CD14-positive monocyte (primary cell): Measurements from ENCODE around the gene TMEM37. TPM values are rescaled to one million over a fixed set of nuclear protein-coding genes. Genes with fewer than 3 reads are reported as not detected.

Experiments used
- DNase-seq, 3 donors: peaks; one replicate each; pipeline ENCODE4 v3.0.0-alpha.2; 2011 to 2022
- H2AFZ ChIP-seq: 2 replicates; pipeline ENCODE4 v1.6.0; 2012; ENCODE audit warnings: mild to moderate bottlenecking, low read depth, low read length, inconsistent platforms; ENCODE audit not compliant: insufficient read depth, poor library complexity, severe bottlenecking
- H3K27ac ChIP-seq, 2 donors: 1 replicate in 1 of 2; 2 replicates in 1 of 2; pipeline ENCODE4 v1.5.1; 2012 to 2013; ENCODE audit warnings: low read length in 2 of 2, control low read depth in 1 of 2, inconsistent platforms in 1 of 2, low read depth in 1 of 2, mild to moderate bottlenecking in 1 of 2
- H3K27me3 ChIP-seq, 2 donors: one replicate each; pipeline versions ENCODE4 v1.6.0 to v1.6.1; 2011 to 2013; ENCODE audit warnings: low read length in 2 of 2; ENCODE audit not compliant: control insufficient read depth in 2 of 2, insufficient read depth in 2 of 2
- H3K36me3 ChIP-seq, 2 donors: replicated peaks in 1 of 2; 1 replicate in 1 of 2; 2 replicates in 1 of 2; pipeline versions ENCODE4 v1.5.1 to v1.6.1; 2012 to 2013; ENCODE audit warnings: low read length in 2 of 2, control low read depth in 1 of 2, inconsistent platforms in 1 of 2, mild to moderate bottlenecking in 1 of 2; ENCODE audit not compliant: insufficient read depth in 2 of 2, control insufficient read depth in 1 of 2
- H3K4me1 ChIP-seq, 2 donors: 1 replicate in 1 of 2; 2 replicates in 1 of 2; pipeline versions ENCODE4 v1.5.1 to v1.6.1; 2012 to 2013; ENCODE audit warnings: low read length in 2 of 2, control low read depth in 1 of 2, inconsistent platforms in 1 of 2, mild to moderate bottlenecking in 1 of 2, moderate library complexity in 1 of 2; ENCODE audit not compliant: insufficient read depth in 2 of 2, control insufficient read depth in 1 of 2
- H3K4me2 ChIP-seq: replicated peaks from 2 replicates; pipeline ENCODE3; 2012; ENCODE audit warnings: low read length, moderate library complexity, mild to moderate bottlenecking; ENCODE audit not compliant: poor library complexity, severe bottlenecking; ENCODE audit errors: extremely low read depth
- H3K4me3 ChIP-seq, 3 experiments: fragments of 200-600 bp in 1 of 3; sonication (generic) in 1 of 3; replicated peaks in 1 of 3; 1 replicate in 2 of 3; 2 replicates in 1 of 3; pipeline ENCODE4 v1.5.1; 2011 to 2013; ENCODE audit warnings: low read length in 3 of 3, mild to moderate bottlenecking in 3 of 3, control low read depth in 2 of 3, low read depth in 2 of 3, inconsistent platforms in 1 of 3, moderate library complexity in 1 of 3
- H3K79me2 ChIP-seq: 2 replicates; pipeline ENCODE4 v1.6.0; 2012; ENCODE audit warnings: mild to moderate bottlenecking, control low read depth, inconsistent platforms, low read length, moderate library complexity; ENCODE audit not compliant: insufficient read depth
- H3K9ac ChIP-seq: 2 replicates; pipeline ENCODE4 v1.6.0; 2017; ENCODE audit warnings: low read length, mild to moderate bottlenecking; ENCODE audit not compliant: insufficient read depth, poor library complexity, severe bottlenecking
- H3K9me3 ChIP-seq, 2 donors: replicated peaks in 1 of 2; 1 replicate in 1 of 2; 2 replicates in 1 of 2; pipeline versions ENCODE4 v1.5.1 to v1.6.1; 2012 to 2013; ENCODE audit warnings: low read length in 2 of 2, control low read depth in 1 of 2; ENCODE audit not compliant: control insufficient read depth in 1 of 2, insufficient read depth in 1 of 2
- H4K20me1 ChIP-seq: 2 replicates; pipeline ENCODE4 v1.6.0; 2012; ENCODE audit warnings: mild to moderate bottlenecking, low read length, control low read depth, moderate library complexity; ENCODE audit not compliant: insufficient read depth
- H3K27ac Mint-ChIP-seq, 7 donors: one replicate each; pipeline ENCODE4 v1.8.0; 2020; ENCODE audit warnings: mild to moderate bottlenecking in 7 of 7, mixed read lengths in 7 of 7, moderate library complexity in 6 of 7, inconsistent platforms in 2 of 7
- H3K27me3 Mint-ChIP-seq, 3 donors: one replicate each; pipeline ENCODE4 v1.8.0; 2021 to 2022; ENCODE audit warnings: low read depth in 3 of 3, mild to moderate bottlenecking in 3 of 3, mixed read lengths in 3 of 3, moderate library complexity in 3 of 3, inconsistent platforms in 1 of 3
- H3K36me3 Mint-ChIP-seq, 2 donors: one replicate each; pipeline ENCODE4 v1.8.0; 2020; ENCODE audit warnings: mixed read lengths in 2 of 2, inconsistent platforms in 1 of 2, mild to moderate bottlenecking in 1 of 2
- H3K4me1 Mint-ChIP-seq: one replicate; pipeline ENCODE4 v1.8.0; 2020; ENCODE audit warnings: mild to moderate bottlenecking, mixed read lengths
- H3K4me3 Mint-ChIP-seq, 2 donors: one replicate each; pipeline ENCODE4 v1.8.0; 2020; ENCODE audit warnings: mild to moderate bottlenecking in 2 of 2, mixed read lengths in 2 of 2, moderate library complexity in 1 of 2
- H3K9me3 Mint-ChIP-seq, 7 donors: one replicate each; pipeline ENCODE4 v1.8.0; 2020 to 2022; ENCODE audit warnings: mixed read lengths in 7 of 7, mild to moderate bottlenecking in 6 of 7, moderate library complexity in 6 of 7, inconsistent platforms in 2 of 7
- WGBS: methylation state at CpG from one replicate; pipeline ENCODE4 v1.1.5; 2013; ENCODE audit warnings: missing lambda C conversion rate; ENCODE audit not compliant: insufficient coverage; 5-methylcytosine and 5-hydroxymethylcytosine counted together
- intact Hi-C, 2 donors: fragments of 100-400 bp; cut with micrococcal nuclease; formaldehyde crosslinking; loops; one replicate each; pipeline versions ENCODE4 v1.15.0 to v1.15.1; 2023
- polyA plus RNA-seq, 3 donors: library from polyadenylated mRNA; depleted of rRNA in 1 of 3; unstranded in 2 of 3; stranded (reverse) in 1 of 3; fragments of 300-500 nt in 2 of 3; fragments of >200 nt in 1 of 3; fragmentation: Illumina TruSeq in 2 of 3; gene quantifications; 1 replicate in 2 of 3; 2 replicates in 1 of 3; pipeline ENCODE4 v1.2.3, GENCODE V29; 2012 to 2021
- TF ChIP-seq, protein P1 (sequence below): fragments of 200-600 bp; IDR thresholded peaks from one replicate; pipeline ENCODE4 v1.8.0; 2022; ENCODE audit warnings: antibody characterized with exemption, mild to moderate bottlenecking

The TMEM37 gene
- polyA plus RNA-seq, 3 donors: not detected

DNA sequence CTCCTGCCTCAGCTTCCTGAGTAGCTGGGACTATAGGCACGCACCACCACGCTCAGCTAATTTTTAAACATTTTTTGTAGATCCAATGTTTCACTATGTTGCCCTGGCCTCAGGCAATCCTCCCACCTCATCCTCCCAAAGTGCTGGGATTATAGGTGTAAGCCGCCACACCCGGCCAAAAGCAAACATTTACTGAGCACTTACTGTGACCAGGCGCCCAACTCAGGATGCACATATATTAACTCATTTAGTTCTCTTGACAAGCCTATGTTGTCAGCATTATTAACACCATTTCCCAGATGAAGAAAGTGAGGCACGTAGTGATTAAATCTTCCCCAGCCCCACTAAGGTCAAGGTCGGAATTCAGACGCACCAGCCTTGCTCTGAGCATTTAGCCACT is 41.1 kb downstream of the TMEM37 start:
- Histone ChIP-seq H3K4me3 (no peak overlapping the region), H3K27me3 (no peaks in the 10 kb centered on the region), H3K36me3 (no peaks in the 10 kb centered on the region), H3K79me2 (no peaks in the 10 kb centered on the region), H3K4me1 (no peaks in the 10 kb centered on the region), H3K27ac (no peak overlapping the region), H2AFZ (no peak overlapping the region), H3K4me2 (no peak overlapping the region), H3K9me3 (no peaks in the 10 kb centered on the region), H3K9ac (no peak overlapping the region), H4K20me1 (no peaks in the 10 kb centered on the region)
- Mint-ChIP-seq H3K36me3 (no peaks in the 10 kb centered on the region), H3K9me3 (no peaks in the 10 kb centered on the region), H3K4me1 (peaks cover 2% of the 10 kb centered on the region), H3K4me3 (no peak overlapping the region), H3K27me3 (peaks cover 0 to 4% (median 2%) of the 10 kb centered on the region in 3 donors), H3K27ac (no peak overlapping the region)
- no peak for DNase-seq
- WGBS: 92% methylated on average over 5 of the region's 8 CpGs
- TF ChIP-seq, protein P1, sequence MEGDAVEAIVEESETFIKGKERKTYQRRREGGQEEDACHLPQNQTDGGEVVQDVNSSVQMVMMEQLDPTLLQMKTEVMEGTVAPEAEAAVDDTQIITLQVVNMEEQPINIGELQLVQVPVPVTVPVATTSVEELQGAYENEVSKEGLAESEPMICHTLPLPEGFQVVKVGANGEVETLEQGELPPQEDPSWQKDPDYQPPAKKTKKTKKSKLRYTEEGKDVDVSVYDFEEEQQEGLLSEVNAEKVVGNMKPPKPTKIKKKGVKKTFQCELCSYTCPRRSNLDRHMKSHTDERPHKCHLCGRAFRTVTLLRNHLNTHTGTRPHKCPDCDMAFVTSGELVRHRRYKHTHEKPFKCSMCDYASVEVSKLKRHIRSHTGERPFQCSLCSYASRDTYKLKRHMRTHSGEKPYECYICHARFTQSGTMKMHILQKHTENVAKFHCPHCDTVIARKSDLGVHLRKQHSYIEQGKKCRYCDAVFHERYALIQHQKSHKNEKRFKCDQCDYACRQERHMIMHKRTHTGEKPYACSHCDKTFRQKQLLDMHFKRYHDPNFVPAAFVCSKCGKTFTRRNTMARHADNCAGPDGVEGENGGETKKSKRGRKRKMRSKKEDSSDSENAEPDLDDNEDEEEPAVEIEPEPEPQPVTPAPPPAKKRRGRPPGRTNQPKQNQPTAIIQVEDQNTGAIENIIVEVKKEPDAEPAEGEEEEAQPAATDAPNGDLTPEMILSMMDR: no peak
- intact Hi-C loops: no loop called here

DNA sequence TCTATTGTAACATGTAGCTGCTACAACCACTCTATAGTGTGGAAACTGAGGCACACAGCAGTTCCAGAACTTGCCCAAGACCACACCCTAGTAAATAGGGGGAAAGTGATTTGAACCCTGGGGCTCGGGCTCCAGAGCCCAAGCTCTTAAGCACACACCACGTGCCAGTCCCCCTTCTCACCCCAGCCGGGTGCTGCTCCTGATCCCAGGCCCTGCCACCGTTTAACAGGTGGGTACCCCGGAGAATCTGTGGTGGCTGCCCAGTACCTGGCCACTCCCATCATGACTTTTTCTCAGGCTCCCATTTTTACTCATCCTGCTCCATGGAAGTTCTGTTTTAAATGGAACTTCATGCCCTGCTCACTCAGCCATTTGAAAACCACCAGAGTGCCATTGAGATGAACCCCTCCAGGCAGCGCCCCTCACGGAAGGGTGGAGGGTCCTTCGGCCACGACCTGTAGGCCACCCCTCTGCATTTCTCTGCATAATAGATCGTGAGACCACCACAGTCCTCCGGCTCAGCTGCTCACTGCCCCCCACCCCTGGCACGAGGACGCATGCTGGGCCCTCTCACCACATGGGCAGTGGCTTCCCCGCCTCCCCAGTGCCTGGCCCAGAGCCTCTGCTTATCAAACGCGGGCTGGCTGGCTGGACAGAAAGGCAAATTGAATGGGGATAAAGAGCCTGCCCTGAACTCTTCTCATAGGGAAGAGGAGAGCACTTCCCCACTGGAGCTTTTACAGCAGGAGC is 42.1 kb downstream of the TMEM37 start:
- H3K9ac ChIP-seq: no peak overlapping the region
- H3K36me3 ChIP-seq: no peaks in the 10 kb centered on the region
- no peaks in the 10 kb centered on the region for H3K9me3 ChIP-seq
- WGBS: 95% methylated on average over 13 of the region's 16 CpGs
- no peak overlapping the region for H2AFZ ChIP-seq
- H4K20me1 ChIP-seq: no peaks in the 10 kb centered on the region
- no peaks in the 10 kb centered on the region for H3K4me1 ChIP-seq
- Mint-ChIP-seq H3K27me3 (peaks cover 0 to 4% (median 4%) of the 10 kb centered on the region in 3 donors), H3K27ac (peak overlapping the region in 1 of 7 donors; percentile 52), H3K4me1 (peaks cover 2% of the 10 kb centered on the region), H3K36me3 (no peaks in the 10 kb centered on the region), H3K4me3 (no peak overlapping the region), H3K9me3 (no peaks in the 10 kb centered on the region)
- H3K27me3 ChIP-seq: no peaks in the 10 kb centered on the region
- H3K27ac ChIP-seq: no peak overlapping the region
- intact Hi-C loops: no loop called here
- no peak for DNase-seq
- no peaks in the 10 kb centered on the region for H3K79me2 ChIP-seq
- no peak overlapping the region for H3K4me3 ChIP-seq
- TF ChIP-seq, protein P1: no peak
- H3K4me2 ChIP-seq: no peak overlapping the region
